Subcutaneous adipose tissue (tissue), 4 donors: Measurements from ENCODE around the gene CLDN2. TPM values are rescaled to one million over a fixed set of nuclear protein-coding genes. Genes with fewer than 3 reads are reported as not detected.

Source experiments
- total RNA-seq, 4 donors: library from RNA; depleted of rRNA; stranded (reverse); fragments of >200 nt; gene quantifications; one replicate each; pipeline ENCODE4 v1.1.0, GENCODE V29; 2016
- TF ChIP-seq, protein P1 (sequence below): fragments of 450-650 bp; IDR thresholded peaks from one replicate; pipeline ENCODE4 v1.5.1; 2016; ENCODE audit warnings: low read depth, mild to moderate bottlenecking, control low read depth, antibody characterized with exemption, moderate library complexity

Gene CLDN2, protein sequence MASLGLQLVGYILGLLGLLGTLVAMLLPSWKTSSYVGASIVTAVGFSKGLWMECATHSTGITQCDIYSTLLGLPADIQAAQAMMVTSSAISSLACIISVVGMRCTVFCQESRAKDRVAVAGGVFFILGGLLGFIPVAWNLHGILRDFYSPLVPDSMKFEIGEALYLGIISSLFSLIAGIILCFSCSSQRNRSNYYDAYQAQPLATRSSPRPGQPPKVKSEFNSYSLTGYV
- total RNA-seq: 1 to 10 TPM in 1 of 4 donors, under 1 TPM in 1, not detected in 2; 0.57 to 1.2 TPM

DNA sequence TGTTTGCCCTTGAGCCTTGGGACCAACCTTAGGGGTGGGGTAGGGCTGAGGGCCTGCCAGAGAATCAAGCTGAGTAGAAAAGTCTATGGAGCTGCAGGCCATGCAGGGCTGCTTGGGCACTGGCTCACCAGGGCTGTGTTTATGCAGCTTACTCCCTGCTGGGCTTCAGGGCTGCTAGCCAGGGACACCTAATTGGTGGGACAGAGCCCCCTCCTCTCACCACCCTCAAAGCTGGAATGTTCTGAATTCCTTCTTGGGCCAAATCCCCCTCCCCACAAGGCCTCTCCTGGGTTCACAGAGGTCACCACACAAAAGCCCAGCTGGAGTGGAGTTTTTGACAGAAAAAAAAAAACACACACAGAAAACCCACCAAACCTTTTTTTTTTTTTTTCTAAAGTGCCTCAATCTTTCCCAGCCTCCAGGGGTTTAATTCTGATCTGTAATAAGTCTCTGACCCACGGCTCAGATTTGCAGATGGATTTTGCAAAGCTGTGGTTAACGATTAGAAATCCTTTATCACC lies at the start of gene CLDN2:
Gene CLDN2 (plus strand): TSS at position 471 of the 521 bp plus-strand sequence. CDS start 7,827 bp downstream, outside the sequence.
- TF ChIP-seq, protein P1, sequence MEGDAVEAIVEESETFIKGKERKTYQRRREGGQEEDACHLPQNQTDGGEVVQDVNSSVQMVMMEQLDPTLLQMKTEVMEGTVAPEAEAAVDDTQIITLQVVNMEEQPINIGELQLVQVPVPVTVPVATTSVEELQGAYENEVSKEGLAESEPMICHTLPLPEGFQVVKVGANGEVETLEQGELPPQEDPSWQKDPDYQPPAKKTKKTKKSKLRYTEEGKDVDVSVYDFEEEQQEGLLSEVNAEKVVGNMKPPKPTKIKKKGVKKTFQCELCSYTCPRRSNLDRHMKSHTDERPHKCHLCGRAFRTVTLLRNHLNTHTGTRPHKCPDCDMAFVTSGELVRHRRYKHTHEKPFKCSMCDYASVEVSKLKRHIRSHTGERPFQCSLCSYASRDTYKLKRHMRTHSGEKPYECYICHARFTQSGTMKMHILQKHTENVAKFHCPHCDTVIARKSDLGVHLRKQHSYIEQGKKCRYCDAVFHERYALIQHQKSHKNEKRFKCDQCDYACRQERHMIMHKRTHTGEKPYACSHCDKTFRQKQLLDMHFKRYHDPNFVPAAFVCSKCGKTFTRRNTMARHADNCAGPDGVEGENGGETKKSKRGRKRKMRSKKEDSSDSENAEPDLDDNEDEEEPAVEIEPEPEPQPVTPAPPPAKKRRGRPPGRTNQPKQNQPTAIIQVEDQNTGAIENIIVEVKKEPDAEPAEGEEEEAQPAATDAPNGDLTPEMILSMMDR: no peak

DNA sequence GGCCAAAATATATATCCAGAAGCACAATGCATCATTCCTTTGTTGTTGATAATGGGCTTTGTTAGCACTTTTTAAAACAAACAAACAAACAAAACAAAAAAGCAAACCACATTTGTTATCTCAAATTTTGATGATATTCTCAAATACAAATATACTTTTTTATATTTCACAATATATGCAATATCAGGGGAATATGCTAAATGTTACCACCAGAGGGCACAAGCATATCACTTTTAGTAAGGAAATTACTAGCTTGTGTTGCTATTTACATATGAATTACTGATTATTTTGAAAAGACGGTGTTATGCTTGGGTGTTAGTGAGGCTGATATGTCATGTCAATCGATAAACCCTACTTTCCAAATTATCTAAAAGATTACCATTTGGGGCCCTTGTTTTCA lies 46.1 kb upstream of the CLDN2 start:
- TF ChIP-seq, protein P1: no peak

DNA sequence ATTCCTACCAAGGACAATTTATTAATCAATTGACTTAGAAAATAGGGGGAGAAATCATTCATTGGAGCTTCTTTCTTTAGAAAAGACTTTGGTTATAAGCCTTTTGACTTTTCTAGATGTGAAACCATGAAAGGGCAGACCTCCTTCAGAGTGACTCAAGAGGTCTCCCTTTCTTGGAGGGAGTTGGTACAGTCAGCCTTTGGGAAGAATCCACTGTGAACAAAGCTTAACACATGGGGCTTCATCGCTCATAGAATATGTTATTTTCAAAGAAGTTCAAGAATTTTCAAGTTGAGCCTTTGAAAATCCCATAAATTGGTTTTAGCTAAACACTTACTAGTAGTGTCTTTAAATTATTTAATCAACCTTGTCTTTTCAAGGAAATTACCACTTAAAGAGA lies 45.1 kb upstream of the CLDN2 start:
- TF ChIP-seq, protein P1: no peak

DNA sequence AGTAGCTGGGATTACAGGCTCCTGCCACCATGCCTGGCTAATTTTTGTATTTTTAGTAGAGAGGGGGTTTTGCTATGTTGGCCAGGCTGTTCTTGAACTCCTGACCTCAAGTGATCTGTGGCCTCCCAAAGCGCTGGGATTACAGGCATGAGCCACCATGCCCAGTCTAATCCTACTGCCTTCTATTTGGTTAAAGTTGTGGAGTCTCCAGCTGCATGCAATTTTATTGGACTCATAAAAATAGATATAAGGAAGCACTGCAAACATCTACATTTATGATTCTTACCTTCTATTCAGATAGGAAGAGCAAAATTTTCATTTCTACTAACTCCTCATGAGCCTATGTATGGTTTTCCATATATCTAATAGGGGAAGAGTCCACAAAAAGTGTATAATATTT lies 30.7 kb upstream of the CLDN2 start:
- TF ChIP-seq, protein P1: no peak

DNA sequence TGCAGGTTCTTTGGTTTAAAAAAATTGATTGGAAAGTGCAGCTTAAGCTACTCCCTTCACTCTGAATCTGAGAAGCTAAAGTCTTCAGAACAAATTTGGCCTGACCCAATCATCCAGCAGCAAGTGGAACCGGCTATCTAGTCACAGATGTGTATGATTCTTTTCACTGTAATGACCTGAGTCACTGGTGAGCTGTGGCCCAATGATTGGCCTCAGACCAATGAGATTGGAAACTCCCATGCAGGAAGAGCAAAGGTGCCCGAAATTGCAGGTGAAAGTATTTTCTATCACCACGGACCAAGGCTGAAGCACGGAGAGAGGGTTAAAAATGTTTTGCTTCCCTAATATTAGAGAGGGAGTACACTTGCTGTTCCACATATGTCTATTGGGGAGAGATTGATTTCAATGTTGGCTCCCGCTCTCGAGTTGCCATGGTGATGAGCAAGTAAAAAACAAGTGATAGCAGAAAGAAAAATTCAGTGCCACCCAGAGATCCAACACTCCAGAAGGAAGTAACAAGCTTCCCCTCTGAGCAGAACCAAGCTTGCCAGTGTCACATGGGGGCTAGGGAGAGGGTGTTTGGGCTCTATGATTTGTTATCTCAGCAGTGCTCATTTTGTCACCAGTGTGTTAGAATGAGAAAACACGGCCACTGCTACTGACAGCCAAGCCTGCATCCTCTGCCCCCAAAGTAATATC lies 28.3 kb upstream of the CLDN2 start:
- TF ChIP-seq, protein P1: no peak

DNA sequence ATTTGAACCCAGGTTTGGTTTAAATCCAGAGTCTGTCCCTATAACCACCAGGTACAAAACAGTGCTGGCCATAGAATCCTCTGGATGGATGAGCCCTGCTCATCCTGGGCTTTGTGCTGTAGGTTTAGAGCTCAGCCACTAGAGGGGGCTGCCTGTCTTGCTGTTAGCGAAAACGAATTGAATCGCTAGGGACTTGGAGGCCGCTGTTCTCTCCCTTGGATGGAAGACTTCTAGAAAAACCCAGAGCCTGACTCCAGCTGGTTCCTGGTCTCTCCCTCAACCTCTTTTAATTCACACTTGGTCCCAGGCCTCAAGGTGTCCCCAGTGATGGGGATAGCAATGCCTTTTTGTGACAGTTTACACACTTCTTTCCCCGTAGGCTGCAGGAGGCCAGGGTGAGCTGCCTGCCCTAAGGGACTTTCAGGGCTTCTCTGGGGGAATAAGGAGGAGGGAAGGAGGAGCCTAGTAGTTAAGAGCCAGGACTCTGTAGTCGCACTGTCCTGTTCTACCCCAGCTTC lies 25.8 kb upstream of the CLDN2 start:
- TF ChIP-seq, protein P1: no peak

DNA sequence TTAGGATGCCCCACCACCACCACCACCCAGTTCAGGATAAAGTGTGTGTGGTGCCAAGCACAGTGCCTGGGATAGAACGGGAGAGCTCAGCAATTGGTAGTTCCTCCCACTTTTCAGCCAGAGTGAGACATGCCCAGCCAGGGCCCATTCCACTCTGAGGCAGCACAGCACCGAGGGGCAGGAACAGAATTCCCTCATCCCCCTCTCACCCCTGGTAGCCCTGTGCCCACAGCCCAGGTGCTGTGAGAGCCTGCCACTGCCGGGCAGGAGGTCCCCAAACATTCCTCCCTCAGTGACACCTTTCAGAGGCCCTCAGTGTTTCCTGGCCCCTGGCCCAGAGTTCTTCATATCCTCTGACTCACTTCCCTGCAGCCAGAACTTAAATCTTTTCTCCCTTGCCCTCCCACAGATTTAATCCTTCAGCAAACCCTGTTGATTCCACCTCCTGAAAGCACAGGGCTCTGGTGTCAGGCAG lies 25.2 kb upstream of the CLDN2 start:
- TF ChIP-seq, protein P1: no peak
